Mesothelial cell of epicardium (in vitro differentiated cells): Measurements from ENCODE around the gene RASGEF1C. TPM values are rescaled to one million over a fixed set of nuclear protein-coding genes. Genes with fewer than 3 reads are reported as not detected.

Source experiments
- DNase-seq, 2 experiments: peaks; one replicate each; pipeline ENCODE4 v3.0.0; 2021; ENCODE audit warnings: low spot score in 2 of 2; ENCODE audit not compliant: unreplicated experiment in 2 of 2
- H3K27ac Mint-ChIP-seq: 2 replicates; pipeline ENCODE4 v1.8.0; 2021; ENCODE audit warnings: mixed read lengths
- H3K27me3 Mint-ChIP-seq: 2 replicates; pipeline ENCODE4 v1.8.0; 2021; ENCODE audit warnings: low read depth, mixed read lengths
- H3K36me3 Mint-ChIP-seq: 2 replicates; pipeline ENCODE4 v1.8.0; 2021; ENCODE audit warnings: mixed read lengths
- H3K4me1 Mint-ChIP-seq: 2 replicates; pipeline ENCODE4 v1.8.0; 2021; ENCODE audit warnings: mixed read lengths
- H3K4me3 Mint-ChIP-seq: 2 replicates; pipeline ENCODE4 v1.8.0; 2021; ENCODE audit warnings: mild to moderate bottlenecking, moderate library complexity, mixed read lengths
- H3K9me3 Mint-ChIP-seq: 2 replicates; pipeline ENCODE4 v1.8.0; 2021; ENCODE audit warnings: mixed read lengths
- total RNA-seq: library from RNA; stranded (reverse); gene quantifications from 3 replicates; pipeline ENCODE4 v1.2.1, GENCODE V29; 2021
- TF ChIP-seq, protein P1 (sequence below): fragments of 200-600 bp; sonication (generic); IDR thresholded peaks from one replicate; pipeline ENCODE4 v1.5.0; 2021; ENCODE audit warnings: antibody characterized with exemption; ENCODE audit not compliant: unreplicated experiment

The RASGEF1C gene
- total RNA-seq, 1 donor from 2014 or later: 0.42 TPM

- no peak for DNase-seq
- H3K27me3 Mint-ChIP-seq: peaks cover 9% of the 10 kb centered on the region
- no peaks in the 10 kb centered on the region for H3K36me3 Mint-ChIP-seq
- TF ChIP-seq, protein P1, sequence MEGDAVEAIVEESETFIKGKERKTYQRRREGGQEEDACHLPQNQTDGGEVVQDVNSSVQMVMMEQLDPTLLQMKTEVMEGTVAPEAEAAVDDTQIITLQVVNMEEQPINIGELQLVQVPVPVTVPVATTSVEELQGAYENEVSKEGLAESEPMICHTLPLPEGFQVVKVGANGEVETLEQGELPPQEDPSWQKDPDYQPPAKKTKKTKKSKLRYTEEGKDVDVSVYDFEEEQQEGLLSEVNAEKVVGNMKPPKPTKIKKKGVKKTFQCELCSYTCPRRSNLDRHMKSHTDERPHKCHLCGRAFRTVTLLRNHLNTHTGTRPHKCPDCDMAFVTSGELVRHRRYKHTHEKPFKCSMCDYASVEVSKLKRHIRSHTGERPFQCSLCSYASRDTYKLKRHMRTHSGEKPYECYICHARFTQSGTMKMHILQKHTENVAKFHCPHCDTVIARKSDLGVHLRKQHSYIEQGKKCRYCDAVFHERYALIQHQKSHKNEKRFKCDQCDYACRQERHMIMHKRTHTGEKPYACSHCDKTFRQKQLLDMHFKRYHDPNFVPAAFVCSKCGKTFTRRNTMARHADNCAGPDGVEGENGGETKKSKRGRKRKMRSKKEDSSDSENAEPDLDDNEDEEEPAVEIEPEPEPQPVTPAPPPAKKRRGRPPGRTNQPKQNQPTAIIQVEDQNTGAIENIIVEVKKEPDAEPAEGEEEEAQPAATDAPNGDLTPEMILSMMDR: no peak
- H3K9me3 Mint-ChIP-seq: no peaks in the 10 kb centered on the region
- no peak overlapping the region for H3K4me3 Mint-ChIP-seq
- H3K4me1 Mint-ChIP-seq: no peaks in the 10 kb centered on the region
- H3K27ac Mint-ChIP-seq: no peak overlapping the region
Measured at GRCh38 chr5:180198208-180198607, 10.8 kb downstream of the RASGEF1C start.

DNA sequence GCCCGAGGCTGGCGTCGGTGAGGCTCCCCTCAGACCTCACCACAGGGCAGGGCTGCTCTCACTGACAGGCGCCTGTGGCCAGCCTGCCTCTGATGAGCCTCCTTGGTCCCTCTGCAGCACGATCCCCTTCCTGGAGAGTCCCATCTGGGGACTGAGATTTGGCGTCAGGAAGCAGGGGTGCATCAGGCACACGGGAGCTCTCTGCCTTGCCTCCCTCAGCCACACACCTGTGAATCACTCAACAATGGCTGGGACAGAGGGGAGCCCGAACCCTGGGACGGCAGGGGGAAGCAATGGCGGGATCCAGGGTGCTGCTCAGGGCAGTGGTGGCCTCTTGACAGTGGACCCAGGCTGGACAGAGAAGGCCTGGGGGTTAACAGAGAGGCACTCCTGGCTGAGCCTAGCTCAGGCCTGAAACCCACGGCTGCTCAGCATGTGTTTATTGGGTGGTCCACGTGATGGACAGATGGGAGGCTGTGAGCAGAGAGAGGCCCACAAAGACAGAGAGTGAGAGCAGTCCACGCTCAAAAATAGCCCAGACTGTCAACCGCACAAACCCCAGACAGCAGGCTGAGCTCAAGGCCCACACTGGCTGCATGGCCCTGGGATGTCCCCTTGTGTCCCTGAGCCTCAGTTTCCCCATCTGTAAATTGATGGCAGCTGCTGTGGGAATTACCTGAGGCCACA lies 11.9 kb downstream of the RASGEF1C start:
- H3K4me1 Mint-ChIP-seq: no peaks in the 10 kb centered on the region
- no peak overlapping the region for H3K27ac Mint-ChIP-seq
- no peak for DNase-seq
- H3K27me3 Mint-ChIP-seq: peaks cover 9% of the 10 kb centered on the region
- H3K4me3 Mint-ChIP-seq: no peak overlapping the region
- TF ChIP-seq, protein P1: no peak
- no peaks in the 10 kb centered on the region for H3K36me3 Mint-ChIP-seq
- no peaks in the 10 kb centered on the region for H3K9me3 Mint-ChIP-seq

- Mint-ChIP-seq H3K27ac (no peak overlapping the region), H3K27me3 (peaks cover 3% of the 10 kb centered on the region), H3K4me1 (no peaks in the 10 kb centered on the region), H3K9me3 (no peaks in the 10 kb centered on the region), H3K36me3 (no peaks in the 10 kb centered on the region), H3K4me3 (no peak overlapping the region)
- TF ChIP-seq, protein P1: no peak
- DNase-seq: no peak
Measured at GRCh38 chr5:180194410-180195345, 14.3 kb downstream of the RASGEF1C start.

DNA sequence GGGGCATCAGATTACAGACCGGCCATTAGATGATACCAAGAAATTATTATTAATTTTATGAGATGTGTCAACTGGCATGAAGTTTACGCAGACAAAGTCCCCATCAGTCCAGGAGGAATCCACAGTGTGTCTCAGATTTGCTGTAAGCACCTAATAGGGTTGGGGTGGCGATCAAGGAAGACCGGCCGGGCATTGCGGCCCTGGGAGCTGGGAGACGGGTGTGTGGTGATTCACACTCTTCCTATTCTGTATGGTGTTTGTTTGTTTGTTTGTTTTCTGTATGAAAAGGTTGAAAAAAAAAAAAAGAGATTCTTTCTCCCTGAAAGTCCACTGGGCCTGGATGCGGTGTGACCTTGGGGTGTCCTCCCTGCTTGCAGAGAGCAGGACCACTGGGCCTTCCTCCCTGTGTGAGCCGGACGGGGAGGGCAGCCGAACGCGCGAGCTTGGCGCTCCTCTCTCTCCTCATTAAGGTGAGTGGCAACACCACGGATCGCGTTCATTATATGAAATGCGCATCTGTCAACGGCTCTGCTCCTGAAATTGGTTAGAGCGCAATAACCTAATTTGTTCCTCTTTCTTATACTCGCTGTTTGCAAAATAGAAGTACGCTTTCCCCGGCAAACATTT lies 15.1 kb downstream of the RASGEF1C start:
- Mint-ChIP-seq H3K9me3 (no peaks in the 10 kb centered on the region), H3K36me3 (no peaks in the 10 kb centered on the region), H3K4me1 (no peaks in the 10 kb centered on the region), H3K27me3 (no peaks in the 10 kb centered on the region), H3K4me3 (no peak overlapping the region), H3K27ac (no peak overlapping the region)
- TF ChIP-seq, protein P1: no peak
- no peak for DNase-seq

DNA sequence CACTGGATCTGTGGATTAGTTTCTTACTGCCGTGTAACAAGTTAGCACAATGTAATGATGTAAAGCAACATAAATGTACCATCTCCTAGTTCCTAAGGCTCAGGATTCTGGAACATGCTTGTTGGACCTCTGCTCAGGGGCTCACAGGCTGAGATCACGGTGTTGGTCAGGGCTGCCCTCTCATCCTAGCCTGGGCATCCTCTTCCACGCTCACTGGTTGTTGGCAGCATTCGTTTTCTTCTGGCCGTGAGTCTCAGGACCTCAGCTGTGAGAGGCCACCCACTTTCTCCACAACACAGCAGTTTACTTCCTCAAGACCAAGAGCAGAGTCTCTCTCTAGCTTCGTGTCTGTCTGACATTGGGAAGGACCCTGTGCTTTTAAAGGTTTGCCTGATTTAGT lies 17.3 kb downstream of the RASGEF1C start:
- Mint-ChIP-seq H3K4me1 (no peaks in the 10 kb centered on the region), H3K4me3 (no peak overlapping the region), H3K9me3 (peaks cover 13% of the 10 kb centered on the region), H3K36me3 (no peaks in the 10 kb centered on the region), H3K27ac (no peak overlapping the region), H3K27me3 (peaks cover 5% of the 10 kb centered on the region)
- TF ChIP-seq, protein P1: no peak
- DNase-seq: no peak
